HG03039 (cell line): Measurements from ENCODE around the gene TBCE.

ENCODE experiments used
- ATAC-seq: cut with Tn5 transposase; IDR thresholded peaks from one replicate; pipeline ENCODE4 v1.9.1; 2021; ENCODE audit warnings: mild to moderate bottlenecking, moderate library complexity; ENCODE audit not compliant: unreplicated experiment

Gene TBCE, protein sequence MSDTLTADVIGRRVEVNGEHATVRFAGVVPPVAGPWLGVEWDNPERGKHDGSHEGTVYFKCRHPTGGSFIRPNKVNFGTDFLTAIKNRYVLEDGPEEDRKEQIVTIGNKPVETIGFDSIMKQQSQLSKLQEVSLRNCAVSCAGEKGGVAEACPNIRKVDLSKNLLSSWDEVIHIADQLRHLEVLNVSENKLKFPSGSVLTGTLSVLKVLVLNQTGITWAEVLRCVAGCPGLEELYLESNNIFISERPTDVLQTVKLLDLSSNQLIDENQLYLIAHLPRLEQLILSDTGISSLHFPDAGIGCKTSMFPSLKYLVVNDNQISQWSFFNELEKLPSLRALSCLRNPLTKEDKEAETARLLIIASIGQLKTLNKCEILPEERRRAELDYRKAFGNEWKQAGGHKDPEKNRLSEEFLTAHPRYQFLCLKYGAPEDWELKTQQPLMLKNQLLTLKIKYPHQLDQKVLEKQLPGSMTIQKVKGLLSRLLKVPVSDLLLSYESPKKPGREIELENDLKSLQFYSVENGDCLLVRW

DNA sequence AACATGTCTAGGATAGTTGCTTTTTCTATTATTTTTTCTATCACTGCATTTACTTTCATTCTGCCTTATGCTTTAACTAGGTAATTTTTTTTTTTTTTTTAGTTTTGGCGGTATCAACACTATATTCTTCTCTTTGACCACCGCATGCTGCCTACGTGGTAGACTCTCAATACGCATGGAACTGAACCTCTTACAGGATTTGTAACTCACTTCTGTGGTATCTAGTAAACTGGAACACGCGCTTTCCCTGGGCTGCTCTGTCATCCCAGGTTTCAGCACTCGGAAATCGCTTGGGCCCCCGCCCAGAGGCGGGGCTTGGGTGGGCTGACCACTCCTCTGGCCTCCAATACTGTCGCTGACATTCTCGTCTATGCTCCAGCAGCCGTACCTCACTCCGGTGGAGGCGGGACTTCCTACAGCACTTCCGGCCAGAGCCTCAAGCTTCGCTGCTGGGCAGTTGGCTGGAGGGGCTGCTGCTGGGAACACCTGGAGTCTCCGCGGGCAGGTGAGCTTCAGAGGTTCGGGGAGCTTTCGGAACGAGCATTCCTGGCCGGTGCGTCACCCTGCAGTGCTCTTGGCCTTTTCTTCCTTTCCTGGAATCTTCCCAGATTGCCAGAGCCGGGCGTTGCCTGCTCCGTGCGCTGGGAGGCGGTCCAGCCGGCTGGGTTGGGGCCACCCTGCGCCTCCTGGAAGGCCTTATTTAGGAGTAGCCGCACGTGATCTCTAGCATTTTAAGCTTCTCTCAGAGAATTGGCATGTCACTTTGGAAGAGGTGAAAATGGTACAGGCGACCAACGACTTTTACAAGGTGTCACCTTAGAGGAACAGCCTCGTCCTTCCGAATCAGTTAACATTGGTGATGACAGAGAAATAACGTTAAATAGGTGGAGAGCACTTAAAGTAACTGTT, at the start of gene TBCE:
TSS of gene TBCE (plus strand) at position 428 of the 909 bp plus-strand sequence. CDS start 12,623 bp downstream, outside the sequence.
- peak; percentile 99 for ATAC-seq

DNA sequence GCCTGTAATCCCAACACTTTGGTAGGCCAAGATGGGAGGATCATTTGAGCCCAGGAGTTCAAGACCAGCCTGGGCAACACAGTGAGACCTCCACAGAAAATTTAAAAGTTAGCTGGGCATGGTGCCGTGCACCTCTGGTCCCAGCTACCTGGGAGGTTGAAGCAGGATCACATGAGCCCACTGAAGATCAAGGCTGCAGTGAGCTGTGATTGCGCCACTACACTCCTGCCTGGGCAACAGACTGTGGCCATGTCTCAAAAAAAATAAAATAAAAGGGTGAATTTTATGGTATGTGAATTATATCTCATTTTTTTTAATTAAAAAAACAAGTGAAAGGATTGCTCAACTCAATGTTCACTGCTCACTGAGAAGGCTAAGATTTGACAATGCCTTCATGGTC, 48.0 kb upstream of the TBCE start:
- ATAC-seq: no peak

DNA sequence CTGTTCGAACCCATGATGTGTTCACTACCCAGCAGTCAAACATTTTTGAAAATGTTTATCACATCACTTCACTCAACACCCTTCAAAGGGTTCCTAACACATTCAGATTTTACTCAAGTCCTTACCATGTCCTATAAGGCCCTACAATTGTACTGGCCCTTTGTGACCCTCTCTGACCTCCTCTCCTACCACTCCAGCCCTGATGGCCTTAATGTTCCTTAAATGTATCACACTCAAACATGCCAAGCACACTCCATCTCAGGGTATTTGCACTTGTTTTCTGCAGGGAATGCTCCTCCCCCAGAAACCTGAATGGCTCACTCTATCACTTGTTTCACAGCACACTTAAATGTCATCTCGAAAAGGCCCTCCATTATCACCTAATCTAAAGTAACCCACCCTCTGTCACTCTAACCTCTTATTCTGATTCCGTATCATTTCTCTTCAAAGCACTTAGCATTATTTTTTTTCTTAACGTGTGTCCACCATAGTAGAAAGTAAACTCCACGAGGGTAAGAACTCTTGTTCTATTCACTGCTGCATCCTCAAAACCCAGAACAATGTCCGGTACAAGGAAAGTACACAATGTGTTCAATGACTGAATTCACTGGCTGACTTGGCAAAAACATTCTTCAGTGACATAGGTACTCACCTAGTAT, 46.6 kb upstream of the TBCE start:
- no peak for ATAC-seq

DNA sequence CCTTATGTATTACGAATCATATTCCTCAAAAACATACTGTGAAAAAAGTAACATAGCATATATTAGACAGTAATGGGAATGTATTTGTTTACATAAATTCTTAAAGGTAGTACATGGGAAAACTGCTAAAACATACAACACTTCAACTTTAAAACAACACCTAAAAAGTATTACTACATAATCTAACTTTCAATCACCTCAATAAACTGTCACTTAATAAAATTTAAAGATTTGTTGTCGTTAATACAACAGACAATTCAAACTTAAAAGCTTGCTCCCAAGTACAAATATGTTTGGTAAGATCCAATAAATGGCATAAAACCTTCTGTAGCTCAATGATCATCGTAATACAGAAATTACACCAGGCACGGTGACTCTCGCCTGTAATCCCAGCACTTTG, 42.9 kb upstream of the TBCE start:
- ATAC-seq: no peak

DNA sequence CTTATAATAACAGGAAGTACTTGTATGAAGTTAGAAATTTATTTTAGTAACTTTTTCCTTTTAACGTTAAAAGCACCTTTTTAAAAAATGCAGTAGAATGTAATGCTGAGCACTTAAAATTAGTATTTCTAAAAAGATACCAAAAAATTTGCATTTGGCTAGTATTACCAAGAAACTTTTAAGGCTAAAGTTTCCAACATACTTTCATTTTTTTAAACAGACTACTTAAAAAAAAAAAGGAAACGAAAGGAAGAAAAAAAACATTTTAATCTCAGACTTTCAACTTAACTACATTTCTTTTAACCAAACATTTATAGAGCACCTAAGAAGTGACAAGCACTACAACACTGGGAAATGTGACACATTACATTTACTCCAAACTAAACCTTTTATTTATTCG, 42.1 kb upstream of the TBCE start:
- ATAC-seq: no peak

DNA sequence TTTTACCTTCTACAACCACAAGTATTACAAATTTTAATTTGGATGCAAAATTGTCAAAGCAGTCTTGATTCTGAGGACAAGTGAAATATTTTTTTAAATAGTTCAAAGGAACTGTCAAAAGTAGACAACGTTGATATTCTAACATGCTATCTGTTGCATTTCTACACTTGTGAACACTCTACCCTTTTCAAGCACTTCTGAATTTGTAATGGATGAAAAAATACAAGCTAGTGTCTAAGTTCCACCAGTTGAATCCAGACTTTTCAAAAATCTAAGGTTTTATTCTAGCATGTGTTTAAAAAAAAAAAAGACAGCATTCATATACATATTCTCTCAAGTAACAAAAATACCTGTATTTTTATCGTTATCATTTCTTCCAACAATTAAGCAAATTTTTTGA, 41.4 kb upstream of the TBCE start:
- no peak for ATAC-seq

DNA sequence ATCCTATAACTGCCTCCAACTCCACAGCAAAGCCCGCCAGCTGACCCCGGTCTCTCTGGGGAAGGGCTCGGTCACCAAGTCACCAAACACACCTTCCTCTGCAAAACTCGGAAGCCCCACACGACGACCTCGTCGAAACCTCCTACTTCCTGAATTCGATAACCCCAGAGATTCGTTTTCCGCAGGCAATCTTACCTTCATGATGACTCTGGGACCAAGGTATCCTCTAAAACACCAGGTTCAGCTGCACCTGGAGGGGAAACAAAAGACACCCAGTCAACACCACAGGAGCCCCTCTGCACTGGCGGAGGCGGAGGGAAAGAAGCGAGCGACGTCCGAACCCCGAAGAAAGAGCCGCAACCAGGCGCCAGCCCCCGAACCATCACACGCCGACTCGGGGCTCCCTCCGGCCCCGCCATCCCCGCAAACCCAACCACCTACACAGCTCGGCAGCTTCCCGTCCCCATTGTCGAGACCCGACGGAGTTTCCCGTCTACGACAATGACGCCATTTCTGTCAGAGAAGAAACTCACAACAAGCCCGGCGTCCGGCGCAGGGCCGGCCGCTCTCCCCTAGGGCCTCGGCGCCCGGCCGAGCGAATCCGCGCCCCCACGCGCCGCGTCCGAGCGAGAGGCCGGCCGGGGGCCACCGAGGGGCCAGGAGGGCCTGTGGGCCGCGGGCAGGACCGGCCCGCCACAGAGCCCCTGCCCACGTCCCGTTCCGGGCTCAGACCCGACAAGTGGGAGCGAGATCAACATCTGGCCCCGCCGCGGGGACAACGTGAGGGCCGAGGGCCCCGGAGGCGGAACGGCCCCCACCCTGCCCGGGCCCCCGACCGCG, 40.3 kb upstream of the TBCE start:
- ATAC-seq: no peak

DNA sequence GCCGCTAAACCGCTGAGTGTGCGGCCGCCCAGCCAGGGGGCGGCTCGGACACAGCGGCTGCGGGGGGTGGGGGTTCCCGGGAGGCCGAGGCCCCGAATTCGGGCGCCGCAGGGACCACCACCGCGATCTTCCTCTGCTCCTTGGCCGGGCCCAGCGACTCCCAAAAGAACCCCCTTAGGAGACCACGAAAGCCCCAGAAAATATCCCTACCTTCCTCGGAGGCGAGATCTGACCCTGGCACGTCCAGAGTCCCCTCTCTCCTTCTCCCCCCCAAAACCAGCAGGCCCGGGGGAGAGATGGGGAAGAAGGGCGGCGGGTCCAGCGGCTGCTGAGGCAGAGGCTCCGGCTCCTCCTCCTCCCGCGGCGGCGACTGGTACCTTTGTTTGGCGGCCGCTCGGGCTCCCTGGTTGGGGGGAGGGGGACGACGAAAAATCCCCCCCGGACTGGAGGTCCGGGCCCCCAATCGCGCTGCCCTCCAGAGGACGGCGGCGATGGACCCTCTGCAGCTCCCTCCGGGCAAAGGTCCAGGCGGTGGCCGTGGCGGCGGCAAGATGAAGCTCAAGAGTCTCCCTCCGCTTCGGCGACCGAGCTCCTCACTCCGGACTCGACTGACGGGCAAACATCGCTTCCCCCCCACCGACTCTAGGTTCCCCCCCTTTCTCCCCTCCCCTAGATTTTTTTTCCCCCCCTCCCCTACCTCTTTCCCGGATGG, 39.5 kb upstream of the TBCE start, which contains the start of gene ARID4B:
TSS of gene ARID4B (minus strand) at position 621 of the 712 bp plus-strand sequence. CDS start 1,260 bp downstream, outside the sequence.
- peak; percentile 7 for ATAC-seq

DNA sequence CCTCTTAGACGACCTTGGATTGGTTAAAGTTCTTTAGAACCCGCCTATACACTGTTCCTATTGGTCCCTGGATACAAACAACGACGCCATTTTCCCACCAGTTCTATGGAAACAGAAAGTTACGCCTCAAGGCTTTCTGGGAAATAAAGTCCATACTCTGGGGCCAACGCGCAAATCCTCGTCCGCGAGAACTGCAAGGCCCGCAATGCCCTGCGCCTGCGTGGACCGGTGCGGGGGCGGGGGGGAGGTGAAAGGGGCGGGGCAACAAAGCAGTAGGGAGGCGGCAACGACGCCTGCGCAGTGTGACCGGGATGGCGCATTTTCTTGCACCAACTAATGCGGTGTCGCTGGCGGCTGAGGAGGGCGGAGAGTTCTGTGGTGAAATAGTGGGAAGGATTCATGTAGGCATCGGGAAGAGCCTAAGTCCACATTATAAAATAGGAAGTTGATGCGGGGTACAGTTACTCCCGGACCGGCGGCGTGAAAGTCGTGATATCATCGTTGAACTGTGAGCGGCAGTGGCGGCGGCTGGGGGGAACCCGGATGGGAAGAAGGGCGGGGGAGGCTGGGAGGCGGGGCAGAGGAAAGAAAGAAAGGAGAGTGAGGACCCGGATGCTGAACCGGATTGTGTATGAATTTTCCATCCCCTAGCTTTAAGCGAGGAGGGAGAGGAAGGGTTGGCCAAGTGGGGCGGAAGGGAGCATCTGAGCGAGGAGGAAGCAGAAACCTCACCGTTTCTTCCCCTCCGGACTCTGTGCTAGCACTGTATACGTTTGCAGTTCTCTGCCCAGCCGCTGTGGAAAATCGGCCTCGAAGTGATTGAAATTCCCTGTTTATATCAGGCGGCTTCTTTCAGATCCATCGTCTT, 38.7 kb upstream of the TBCE start, which contains the start of gene GGPS1:
TSS of gene GGPS1 (plus strand) at position 300 of the 868 bp plus-strand sequence. CDS start 6,695 bp downstream, outside the sequence.
- ATAC-seq: peak; percentile 62

DNA sequence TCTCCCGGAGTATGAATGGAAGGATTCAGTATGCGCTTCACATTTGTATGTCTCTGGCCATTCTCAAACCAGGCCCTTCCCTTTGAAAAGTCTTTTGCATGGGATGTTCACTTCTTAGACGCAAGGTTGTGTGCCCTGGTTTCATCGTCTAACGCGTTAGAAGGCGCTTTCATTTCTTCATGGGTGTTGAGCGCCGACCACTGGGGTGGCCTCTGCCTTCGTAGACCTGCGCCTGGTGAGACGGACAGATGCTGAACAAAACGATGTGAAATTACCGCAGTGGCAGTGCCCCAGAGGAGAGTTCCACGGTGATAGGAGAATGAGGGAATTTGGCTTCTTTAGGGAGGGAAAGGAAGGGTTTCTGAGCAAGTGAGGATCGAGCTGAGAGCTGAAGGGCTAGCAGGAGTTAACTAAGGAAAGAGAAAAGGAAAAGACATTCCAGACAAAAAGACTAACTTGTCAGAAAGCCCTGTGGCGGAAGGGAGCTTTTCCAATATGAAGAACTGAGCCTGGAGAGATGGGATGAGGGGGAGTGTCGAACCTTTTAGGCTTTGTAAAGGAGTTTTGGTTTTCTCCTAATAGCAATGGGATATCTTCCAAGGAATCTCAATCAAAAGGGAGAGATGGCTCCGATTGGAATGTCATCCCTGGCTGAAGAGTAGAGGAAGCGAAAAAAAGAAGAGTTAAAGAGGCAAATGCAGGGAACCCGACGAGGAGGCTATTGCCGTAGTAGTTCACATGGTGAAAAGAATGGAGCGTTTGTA, 37.9 kb upstream of the TBCE start:
- peak; percentile 7 for ATAC-seq

DNA sequence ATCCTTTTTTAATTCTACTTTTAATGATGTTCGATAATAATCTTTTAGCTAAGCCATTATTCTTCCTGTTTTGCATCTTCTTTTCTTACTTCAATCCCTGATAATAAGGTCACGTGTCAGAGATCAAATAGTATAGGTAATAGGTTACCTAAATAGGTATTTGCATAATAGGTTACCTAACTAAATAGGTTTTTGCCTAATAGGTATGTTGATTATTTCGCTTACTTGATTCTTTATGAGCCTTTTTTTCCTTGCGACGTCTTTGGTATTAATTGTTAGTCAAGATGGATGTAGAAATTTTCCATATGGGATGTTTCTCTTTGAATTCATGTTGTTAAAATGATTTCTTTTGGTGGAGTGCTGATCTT, 36.3 kb upstream of the TBCE start:
- no peak for ATAC-seq

DNA sequence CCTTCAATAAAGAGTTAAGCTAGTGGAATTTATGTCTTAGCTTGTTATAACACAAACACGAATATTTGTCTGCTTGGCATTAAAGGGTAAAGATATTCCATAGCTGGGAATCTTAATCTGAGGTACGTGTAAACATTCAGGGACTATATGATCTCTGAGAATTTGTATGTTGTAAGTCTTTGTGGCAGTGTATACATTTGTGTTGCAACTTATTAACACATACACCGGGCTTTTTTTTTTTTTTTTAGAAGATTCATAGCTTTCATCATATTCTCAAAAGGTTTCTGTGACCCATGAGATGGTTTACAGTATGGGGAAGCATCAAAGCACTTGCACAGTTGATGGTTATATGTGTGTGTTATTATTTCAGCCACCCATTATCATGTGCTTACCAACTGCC, 35.8 kb upstream of the TBCE start:
- no peak for ATAC-seq

DNA sequence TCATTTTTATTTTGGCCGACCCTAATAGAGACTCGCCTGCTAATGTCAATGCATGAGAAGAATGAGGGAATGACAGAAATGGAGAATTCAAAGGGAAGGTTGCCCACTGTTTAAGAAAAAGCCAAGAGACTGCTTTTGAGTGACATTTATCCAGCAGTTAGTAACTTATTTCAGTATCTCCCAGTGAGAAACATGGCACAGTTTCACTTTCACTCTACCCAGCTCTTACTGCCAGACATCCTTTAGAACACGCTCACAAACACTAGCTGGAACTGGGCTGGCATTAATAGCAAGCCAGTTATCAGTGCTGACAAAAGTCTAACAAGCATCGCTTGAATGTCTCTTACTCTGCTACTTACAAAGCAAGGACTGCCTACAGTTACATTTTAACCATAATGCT, 30.3 kb upstream of the TBCE start:
- ATAC-seq: no peak

DNA sequence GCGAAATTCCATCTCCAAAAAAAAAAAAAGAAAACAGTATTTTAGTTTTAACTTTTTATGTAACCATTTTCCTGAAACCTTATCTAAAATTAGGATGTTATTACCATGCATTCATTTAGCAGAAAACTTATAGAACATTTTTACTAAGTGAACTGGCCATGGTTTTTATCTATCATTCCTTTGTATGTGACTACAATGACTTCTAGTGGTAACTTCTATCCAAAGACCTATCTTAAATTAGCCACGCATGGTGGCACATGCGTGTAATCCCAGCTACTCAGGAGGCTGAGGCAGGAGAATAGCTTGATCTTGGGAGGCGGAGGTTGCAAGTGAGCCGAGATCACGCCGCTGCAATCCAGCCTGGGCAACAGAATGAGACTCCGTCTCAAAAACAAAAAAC, 27.5 kb upstream of the TBCE start:
- ATAC-seq: no peak

DNA sequence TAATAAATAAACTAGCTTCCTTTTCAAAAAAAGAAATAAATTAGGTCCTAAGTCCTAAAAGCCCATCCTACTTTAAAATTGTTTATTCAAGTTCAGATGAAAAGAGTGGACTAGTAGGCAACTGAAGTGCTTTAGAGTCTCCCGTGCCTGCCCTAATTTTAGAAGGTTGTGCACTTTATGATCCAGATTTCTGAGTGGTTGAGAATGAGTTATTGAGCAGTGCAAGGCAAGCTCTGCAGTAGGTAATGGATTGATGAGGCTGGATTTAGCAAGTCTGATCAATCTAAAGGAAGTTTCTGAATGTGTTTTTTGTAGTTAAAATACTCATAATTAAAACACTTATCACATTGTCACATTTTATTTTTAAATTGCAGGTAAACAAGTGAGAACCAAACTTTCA, 25.9 kb upstream of the TBCE start:
- no peak for ATAC-seq

DNA sequence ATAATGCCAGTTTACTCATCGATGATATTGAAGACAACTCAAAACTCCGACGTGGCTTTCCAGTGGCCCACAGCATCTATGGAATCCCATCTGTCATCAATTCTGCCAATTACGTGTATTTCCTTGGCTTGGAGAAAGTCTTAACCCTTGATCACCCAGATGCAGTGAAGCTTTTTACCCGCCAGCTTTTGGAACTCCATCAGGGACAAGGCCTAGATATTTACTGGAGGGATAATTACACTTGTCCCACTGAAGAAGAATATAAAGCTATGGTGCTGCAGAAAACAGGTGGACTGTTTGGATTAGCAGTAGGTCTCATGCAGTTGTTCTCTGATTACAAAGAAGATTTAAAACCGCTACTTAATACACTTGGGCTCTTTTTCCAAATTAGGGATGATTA, 25.2 kb upstream of the TBCE start:
- ATAC-seq: no peak

DNA sequence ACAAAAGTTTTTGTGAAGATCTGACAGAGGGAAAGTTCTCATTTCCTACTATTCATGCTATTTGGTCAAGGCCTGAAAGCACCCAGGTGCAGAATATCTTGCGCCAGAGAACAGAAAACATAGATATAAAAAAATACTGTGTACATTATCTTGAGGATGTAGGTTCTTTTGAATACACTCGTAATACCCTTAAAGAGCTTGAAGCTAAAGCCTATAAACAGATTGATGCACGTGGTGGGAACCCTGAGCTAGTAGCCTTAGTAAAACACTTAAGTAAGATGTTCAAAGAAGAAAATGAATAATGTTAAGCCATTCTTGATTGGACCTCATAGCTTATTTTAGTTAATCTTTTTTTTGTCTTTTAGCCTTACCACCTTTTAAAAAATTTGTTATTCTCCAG, 24.8 kb upstream of the TBCE start:
- no peak for ATAC-seq

DNA sequence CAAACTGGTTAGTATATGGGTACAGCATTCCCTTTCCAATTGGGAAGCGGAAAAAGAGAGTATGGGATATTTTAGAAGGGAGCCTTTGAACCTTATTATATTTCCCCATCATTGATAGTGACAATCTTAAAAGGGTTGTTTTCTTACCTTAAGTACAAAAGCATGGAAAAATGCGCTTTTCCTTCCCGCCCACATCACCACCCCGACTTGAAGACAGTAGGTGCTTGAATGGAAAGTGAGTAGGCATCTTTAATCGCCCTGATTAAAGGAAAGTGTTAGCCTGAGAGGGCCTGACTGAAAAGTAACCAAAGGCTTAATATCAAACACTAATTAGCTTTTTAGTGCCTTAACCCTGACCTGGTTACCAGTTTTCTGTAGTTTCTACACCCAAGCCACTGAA, 23.5 kb upstream of the TBCE start:
- ATAC-seq: no peak
